HG02610 (cell line): Measurements from ENCODE around the gene MGAT2.
"Not testable (repeated sequence)": the region's sequence is repeated elsewhere in the genome, so short reads cannot be mapped to it uniquely, and the experiment has no call there.

ENCODE experiments used
- ATAC-seq: cut with Tn5 transposase; IDR thresholded peaks from one replicate; pipeline ENCODE4 v1.9.1; 2021; ENCODE audit warnings: mild to moderate bottlenecking, moderate library complexity; ENCODE audit not compliant: unreplicated experiment

The MGAT2 gene

GRCh38 chr14:49653508-49653907, 32.9 kb downstream of the MGAT2 start:
- ATAC-seq: no peak

- ATAC-seq: no peak
These were observed 33.9 kb downstream of the MGAT2 start for GRCh38 chr14:49654511-49654910.

GRCh38 chr14:49657500-49657899, 36.9 kb downstream of the MGAT2 start:
- not testable (repeated sequence) for ATAC-seq

- ATAC-seq: no peak
These were observed 39.2 kb downstream of the MGAT2 start for GRCh38 chr14:49659526-49660455.

GRCh38 chr14:49670475-49670874, 49.9 kb downstream of the MGAT2 start:
- ATAC-seq: no peak
